Measurements from ENCODE around the gene MSMP. TPM values are rescaled to one million over a fixed set of nuclear protein-coding genes. Genes with fewer than 3 reads are reported as not detected.

MSMP gene
- total RNA-seq, 1 donor from 2014 or later, result not detected

GRCh38 chr9:35791297-35791921 is 37.3 kb upstream of the MSMP start, which contains the start of gene NPR2:
Gene NPR2, plus strand, starts transcription at chr9:35791591. Its CDS starts 818 bp downstream, at chr9:35792409.
- Histone ChIP-seq H3K27ac (ENCODE audit: low read depth, low read length) (peak within 1 kb of the TSS; percentile 61), H3K9ac (ENCODE audit: low read depth in 1 of 3, low read length in 3 of 3) (peak within 1 kb of the TSS; percentile 85 to 91 (median 86)), H3K27me3 (ENCODE audit: control insufficient read depth in 3 of 3, insufficient read depth in 3 of 3, low read length in 3 of 3) (no peaks in the 10 kb centered on the region), H3K36me3 (ENCODE audit: control insufficient read depth in 3 of 3, insufficient read depth in 3 of 3, low read length in 3 of 3) (no peaks in the 10 kb centered on the region), H3K4me3 (ENCODE audit: low read length in 3 of 3) (peak within 1 kb of the TSS; percentile 68 to 81 (median 76)), H3K9me3 (ENCODE audit: control insufficient read depth in 3 of 3, low read length in 3 of 3) (no peaks in the 10 kb centered on the region), H3K4me1 (ENCODE audit: control insufficient read depth in 3 of 3, insufficient read depth in 3 of 3, low read length in 3 of 3) (peaks cover 31 to 42% (median 31%) of the 10 kb centered on the region in 3 donors)

DNA sequence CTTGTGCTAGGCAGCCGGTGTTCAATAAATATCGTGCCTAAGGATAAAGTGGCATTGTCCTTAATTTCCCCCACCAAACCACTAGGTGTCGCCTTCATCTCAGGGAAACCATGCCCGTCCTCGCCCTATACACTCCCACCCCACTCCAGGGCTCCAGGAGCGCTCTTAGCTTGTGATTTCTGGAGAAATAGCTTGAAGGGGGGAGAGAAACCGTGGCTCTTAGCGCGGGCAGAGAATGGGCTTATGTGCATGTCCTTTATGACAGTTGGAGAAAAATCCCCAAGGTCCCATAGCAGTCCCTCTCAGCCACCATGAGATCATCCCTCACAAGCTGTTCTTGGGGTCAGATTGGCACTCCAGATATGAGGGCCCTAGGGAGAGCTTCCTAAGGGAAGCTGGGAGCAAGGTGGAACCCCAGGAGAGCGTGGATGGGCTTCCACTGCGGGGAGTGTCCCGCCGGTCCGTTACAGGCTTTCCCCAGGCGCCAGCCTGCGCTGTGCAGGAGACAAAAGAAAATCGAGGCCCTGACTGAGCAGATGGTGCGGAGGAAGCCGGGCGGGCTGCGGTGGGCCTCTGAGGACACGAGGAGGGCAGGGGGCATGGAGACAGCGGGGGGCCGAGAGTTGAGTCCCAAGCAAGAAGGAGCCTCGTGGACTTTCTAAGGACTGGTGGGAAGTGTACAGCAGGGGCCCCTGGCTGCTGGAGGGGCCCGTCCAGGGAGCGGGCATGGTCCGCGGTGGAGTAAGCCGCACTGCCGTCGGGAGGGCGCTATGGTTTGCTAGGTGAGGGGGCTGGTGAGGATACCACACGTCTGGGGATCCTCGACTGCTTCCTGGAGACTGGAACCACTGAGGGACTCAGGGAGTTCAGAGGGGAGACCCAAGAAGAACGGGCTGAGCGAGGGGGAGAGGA is 36.6 kb upstream of the MSMP start:
- Histone ChIP-seq H3K9me3 (ENCODE audit: control insufficient read depth in 3 of 3, low read length in 3 of 3) (no peaks in the 10 kb centered on the region), H3K27me3 (ENCODE audit: control insufficient read depth in 3 of 3, insufficient read depth in 3 of 3, low read length in 3 of 3) (no peaks in the 10 kb centered on the region), H3K27ac (ENCODE audit: low read depth, low read length) (peak overlapping the region; percentile 43), H3K9ac (ENCODE audit: low read depth in 1 of 3, low read length in 3 of 3) (peak overlapping the region; percentile 28 to 71 (median 68)), H3K4me1 (ENCODE audit: control insufficient read depth in 3 of 3, insufficient read depth in 3 of 3, low read length in 3 of 3) (peaks cover 31 to 39% (median 31%) of the 10 kb centered on the region in 3 donors), H3K4me3 (ENCODE audit: low read length in 3 of 3) (peak overlapping the region; percentile 17 to 64 (median 32)), H3K36me3 (ENCODE audit: control insufficient read depth in 3 of 3, insufficient read depth in 3 of 3, low read length in 3 of 3) (no peaks in the 10 kb centered on the region)

DNA sequence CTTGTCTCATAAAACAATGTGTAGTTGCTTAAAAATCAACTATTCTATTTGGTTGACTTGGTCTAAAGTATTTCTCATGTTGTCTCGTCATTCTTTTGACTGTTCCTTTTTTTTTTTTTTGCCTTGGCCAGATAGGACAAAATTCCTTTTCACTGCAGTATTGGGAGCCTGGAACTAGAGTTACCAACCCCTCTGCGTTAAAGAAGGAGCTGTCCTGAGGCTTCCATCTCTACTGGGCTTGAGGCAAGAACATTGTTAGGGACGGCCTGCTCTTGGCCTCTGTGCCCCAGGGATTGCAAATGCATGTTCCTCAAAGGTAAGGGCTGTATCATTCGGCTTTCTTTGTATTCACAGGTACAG is 35.9 kb upstream of the MSMP start:
- no peaks in the 10 kb centered on the region for H3K9me3 ChIP-seq (ENCODE audit: control insufficient read depth in 3 of 3, low read length in 3 of 3)
- no peaks in the 10 kb centered on the region for H3K36me3 ChIP-seq (ENCODE audit: control insufficient read depth in 3 of 3, insufficient read depth in 3 of 3, low read length in 3 of 3)
- H3K4me1 ChIP-seq (ENCODE audit: control insufficient read depth in 3 of 3, insufficient read depth in 3 of 3, low read length in 3 of 3), result peaks cover 31 to 34% (median 31%) of the 10 kb centered on the region in 3 donors
- no peak overlapping the region for H3K4me3 ChIP-seq (ENCODE audit: low read length in 3 of 3)
- H3K9ac ChIP-seq (ENCODE audit: low read depth in 1 of 3, low read length in 3 of 3), result no peak overlapping the region
- no peaks in the 10 kb centered on the region for H3K27me3 ChIP-seq (ENCODE audit: control insufficient read depth in 3 of 3, insufficient read depth in 3 of 3, low read length in 3 of 3)
- no peak overlapping the region for H3K27ac ChIP-seq (ENCODE audit: low read depth, low read length)

DNA sequence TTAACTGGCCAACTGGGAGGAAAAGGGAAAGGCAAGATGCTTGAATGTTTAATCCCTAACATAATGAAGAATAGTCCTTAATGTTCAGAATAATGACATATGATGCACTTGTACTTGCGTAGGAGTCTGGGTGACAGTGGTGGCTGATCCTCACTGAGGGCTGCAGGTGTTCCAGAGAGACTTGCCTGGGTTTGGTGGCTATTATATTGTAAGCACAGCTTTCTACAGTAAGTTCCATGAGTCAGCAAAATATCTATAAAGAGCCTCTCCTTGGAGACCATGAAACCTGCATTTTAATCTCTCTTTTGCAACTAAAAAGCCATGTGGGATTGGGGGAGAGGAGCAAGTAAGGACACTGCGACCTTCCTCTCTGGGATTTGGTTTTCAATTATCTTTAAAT is 35.5 kb upstream of the MSMP start:
- Histone ChIP-seq H3K4me1 (ENCODE audit: control insufficient read depth in 3 of 3, insufficient read depth in 3 of 3, low read length in 3 of 3) (peaks cover 31 to 32% (median 31%) of the 10 kb centered on the region in 3 donors), H3K36me3 (ENCODE audit: control insufficient read depth in 3 of 3, insufficient read depth in 3 of 3, low read length in 3 of 3) (no peaks in the 10 kb centered on the region), H3K9ac (ENCODE audit: low read depth in 1 of 3, low read length in 3 of 3) (no peak overlapping the region), H3K27ac (ENCODE audit: low read depth, low read length) (no peak overlapping the region), H3K9me3 (ENCODE audit: control insufficient read depth in 3 of 3, low read length in 3 of 3) (no peaks in the 10 kb centered on the region), H3K27me3 (ENCODE audit: control insufficient read depth in 3 of 3, insufficient read depth in 3 of 3, low read length in 3 of 3) (no peaks in the 10 kb centered on the region), H3K4me3 (ENCODE audit: low read length in 3 of 3) (no peak overlapping the region)

DNA sequence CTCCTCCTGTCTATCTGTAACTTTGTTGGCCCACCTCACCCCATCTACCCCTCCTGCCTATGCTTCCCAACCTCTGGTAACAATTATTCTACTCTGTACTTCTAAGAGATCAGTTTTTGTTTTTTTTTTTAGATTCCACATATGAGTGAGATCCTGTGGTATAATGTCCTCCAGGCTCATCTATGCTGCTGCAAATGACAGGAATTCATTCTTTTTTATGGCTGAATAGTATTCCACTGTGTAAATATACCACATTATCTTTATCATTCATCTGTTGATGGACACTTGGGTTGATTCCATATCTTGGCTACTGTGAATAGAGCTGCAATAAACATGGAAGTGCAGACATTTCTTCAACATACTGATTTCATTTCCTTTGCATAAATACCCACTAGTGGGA is 29.3 kb upstream of the MSMP start:
- H3K9ac ChIP-seq (ENCODE audit: low read depth in 1 of 3, low read length in 3 of 3), result no peak overlapping the region
- H3K4me1 ChIP-seq (ENCODE audit: control insufficient read depth in 3 of 3, insufficient read depth in 3 of 3, low read length in 3 of 3), result no peaks in the 10 kb centered on the region
- peaks cover 0 to 2% (median 0%) of the 10 kb centered on the region in 3 donors for H3K36me3 ChIP-seq (ENCODE audit: control insufficient read depth in 3 of 3, insufficient read depth in 3 of 3, low read length in 3 of 3)
- no peaks in the 10 kb centered on the region for H3K9me3 ChIP-seq (ENCODE audit: control insufficient read depth in 3 of 3, low read length in 3 of 3)
- no peaks in the 10 kb centered on the region for H3K27me3 ChIP-seq (ENCODE audit: control insufficient read depth in 3 of 3, insufficient read depth in 3 of 3, low read length in 3 of 3)
- no peak overlapping the region for H3K4me3 ChIP-seq (ENCODE audit: low read length in 3 of 3)
- no peak overlapping the region for H3K27ac ChIP-seq (ENCODE audit: low read depth, low read length)

GRCh38 chr9:35781066-35781465 is 27.0 kb upstream of the MSMP start:
- H3K4me1 ChIP-seq (ENCODE audit: control insufficient read depth in 3 of 3, insufficient read depth in 3 of 3, low read length in 3 of 3), result no peaks in the 10 kb centered on the region
- H3K9ac ChIP-seq (ENCODE audit: low read depth in 1 of 3, low read length in 3 of 3), result no peak overlapping the region
- no peaks in the 10 kb centered on the region for H3K27me3 ChIP-seq (ENCODE audit: control insufficient read depth in 3 of 3, insufficient read depth in 3 of 3, low read length in 3 of 3)
- H3K4me3 ChIP-seq (ENCODE audit: low read length in 3 of 3), result no peak overlapping the region
- peaks cover 0 to 2% (median 0%) of the 10 kb centered on the region in 3 donors for H3K36me3 ChIP-seq (ENCODE audit: control insufficient read depth in 3 of 3, insufficient read depth in 3 of 3, low read length in 3 of 3)
- H3K27ac ChIP-seq (ENCODE audit: low read depth, low read length), result no peak overlapping the region
- no peaks in the 10 kb centered on the region for H3K9me3 ChIP-seq (ENCODE audit: control insufficient read depth in 3 of 3, low read length in 3 of 3)

DNA sequence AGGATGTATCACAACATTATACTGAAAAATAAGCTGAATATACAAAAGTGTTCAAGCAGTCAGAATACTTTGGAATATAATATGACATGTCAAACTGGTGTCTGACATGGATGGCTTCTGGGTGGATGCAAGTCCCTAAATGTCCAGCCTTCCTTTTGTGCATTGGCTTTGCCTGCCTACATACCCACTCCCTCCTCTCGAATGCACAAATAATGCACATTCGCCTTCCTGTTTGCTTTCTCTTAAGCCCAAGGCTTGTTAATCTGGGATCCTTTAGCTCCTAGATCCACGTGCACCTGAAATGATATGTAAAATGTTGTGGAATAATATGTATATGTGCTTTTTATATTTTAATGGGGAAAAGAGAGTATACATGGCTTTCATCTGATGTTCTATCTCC is 24.4 kb upstream of the MSMP start:
- no peaks in the 10 kb centered on the region for H3K4me1 ChIP-seq (ENCODE audit: control insufficient read depth in 3 of 3, insufficient read depth in 3 of 3, low read length in 3 of 3)
- no peaks in the 10 kb centered on the region for H3K9me3 ChIP-seq (ENCODE audit: control insufficient read depth in 3 of 3, low read length in 3 of 3)
- no peak overlapping the region for H3K4me3 ChIP-seq (ENCODE audit: low read length in 3 of 3)
- H3K36me3 ChIP-seq (ENCODE audit: control insufficient read depth in 3 of 3, insufficient read depth in 3 of 3, low read length in 3 of 3), result peaks cover 0 to 2% (median 0%) of the 10 kb centered on the region in 3 donors
- no peak overlapping the region for H3K27ac ChIP-seq (ENCODE audit: low read depth, low read length)
- no peaks in the 10 kb centered on the region for H3K27me3 ChIP-seq (ENCODE audit: control insufficient read depth in 3 of 3, insufficient read depth in 3 of 3, low read length in 3 of 3)
- no peak overlapping the region for H3K9ac ChIP-seq (ENCODE audit: low read depth in 1 of 3, low read length in 3 of 3)

GRCh38 chr9:35776018-35776417 is 21.9 kb upstream of the MSMP start:
- no peak overlapping the region for H3K27ac ChIP-seq (ENCODE audit: low read depth, low read length)

GRCh38 chr9:35774907-35775635 is 21.0 kb upstream of the MSMP start:
- Histone ChIP-seq H3K27ac (ENCODE audit: low read depth, low read length) (no peak overlapping the region), H3K9me3 (ENCODE audit: control insufficient read depth in 3 of 3, low read length in 3 of 3) (no peaks in the 10 kb centered on the region), H3K9ac (ENCODE audit: low read depth in 1 of 3, low read length in 3 of 3) (no peak overlapping the region), H3K4me3 (ENCODE audit: low read length in 3 of 3) (no peak overlapping the region), H3K27me3 (ENCODE audit: control insufficient read depth in 3 of 3, insufficient read depth in 3 of 3, low read length in 3 of 3) (no peaks in the 10 kb centered on the region), H3K36me3 (ENCODE audit: control insufficient read depth in 3 of 3, insufficient read depth in 3 of 3, low read length in 3 of 3) (no peaks in the 10 kb centered on the region), H3K4me1 (ENCODE audit: control insufficient read depth in 3 of 3, insufficient read depth in 3 of 3, low read length in 3 of 3) (peaks cover 18 to 21% (median 18%) of the 10 kb centered on the region in 3 donors)

More at GRCh38 chr9:35776018-35776417, 21.9 kb upstream of the MSMP start:
- Histone ChIP-seq H3K9me3 (ENCODE audit: control insufficient read depth in 3 of 3, low read length in 3 of 3) (no peaks in the 10 kb centered on the region), H3K4me1 (ENCODE audit: control insufficient read depth in 3 of 3, insufficient read depth in 3 of 3, low read length in 3 of 3) (peaks cover 9 to 13% (median 12%) of the 10 kb centered on the region in 3 donors), H3K36me3 (ENCODE audit: control insufficient read depth in 3 of 3, insufficient read depth in 3 of 3, low read length in 3 of 3) (no peaks in the 10 kb centered on the region), H3K27me3 (ENCODE audit: control insufficient read depth in 3 of 3, insufficient read depth in 3 of 3, low read length in 3 of 3) (no peaks in the 10 kb centered on the region), H3K9ac (ENCODE audit: low read depth in 1 of 3, low read length in 3 of 3) (no peak overlapping the region), H3K4me3 (ENCODE audit: low read length in 3 of 3) (no peak overlapping the region)

All from skeletal muscle tissue (tissue), 4 donors.